NCI-H69 (cell line): ENCODE measurements around the gene SCAF1.

ENCODE experiments used
- DNase-seq: peaks from one replicate; lab custom pipeline; 2025; lab: John Stamatoyannopoulos, UW

The SCAF1 gene

GRCh38 chr19:49646586-49646985 is 4.6 kb downstream of the SCAF1 start:
- DNase-seq: no peak

DNA sequence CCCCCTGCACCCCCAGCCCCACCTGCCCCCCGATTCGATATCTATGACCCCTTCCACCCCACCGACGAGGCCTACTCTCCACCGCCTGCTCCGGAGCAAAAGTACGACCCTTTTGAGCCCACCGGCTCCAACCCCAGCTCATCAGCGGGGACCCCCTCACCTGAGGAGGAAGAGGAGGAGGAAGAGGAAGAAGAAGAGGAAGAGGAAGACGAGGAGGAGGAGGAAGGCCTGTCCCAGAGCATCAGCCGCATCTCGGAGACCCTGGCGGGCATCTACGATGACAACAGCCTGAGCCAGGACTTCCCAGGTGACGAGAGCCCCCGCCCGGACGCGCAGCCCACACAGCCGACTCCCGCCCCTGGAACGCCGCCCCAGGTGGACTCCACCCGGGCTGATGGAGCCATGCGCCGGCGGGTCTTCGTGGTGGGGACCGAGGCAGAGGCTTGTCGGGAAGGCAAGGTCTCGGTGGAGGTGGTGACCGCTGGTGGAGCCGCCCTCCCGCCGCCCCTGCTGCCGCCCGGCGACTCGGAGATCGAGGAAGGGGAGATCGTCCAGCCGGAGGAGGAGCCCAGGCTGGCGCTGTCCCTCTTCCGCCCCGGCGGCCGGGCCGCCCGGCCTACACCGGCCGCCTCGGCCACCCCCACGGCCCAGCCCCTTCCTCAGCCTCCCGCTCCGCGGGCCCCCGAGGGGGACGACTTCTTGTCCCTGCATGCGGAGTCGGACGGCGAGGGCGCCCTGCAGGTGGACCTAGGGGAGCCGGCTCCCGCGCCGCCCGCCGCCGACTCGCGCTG is 9.2 kb downstream of the SCAF1 start:
- DNase-seq: no peak

GRCh38 chr19:49651820-49652550 is 10.0 kb downstream of the SCAF1 start:
- DNase-seq: no peak

DNA sequence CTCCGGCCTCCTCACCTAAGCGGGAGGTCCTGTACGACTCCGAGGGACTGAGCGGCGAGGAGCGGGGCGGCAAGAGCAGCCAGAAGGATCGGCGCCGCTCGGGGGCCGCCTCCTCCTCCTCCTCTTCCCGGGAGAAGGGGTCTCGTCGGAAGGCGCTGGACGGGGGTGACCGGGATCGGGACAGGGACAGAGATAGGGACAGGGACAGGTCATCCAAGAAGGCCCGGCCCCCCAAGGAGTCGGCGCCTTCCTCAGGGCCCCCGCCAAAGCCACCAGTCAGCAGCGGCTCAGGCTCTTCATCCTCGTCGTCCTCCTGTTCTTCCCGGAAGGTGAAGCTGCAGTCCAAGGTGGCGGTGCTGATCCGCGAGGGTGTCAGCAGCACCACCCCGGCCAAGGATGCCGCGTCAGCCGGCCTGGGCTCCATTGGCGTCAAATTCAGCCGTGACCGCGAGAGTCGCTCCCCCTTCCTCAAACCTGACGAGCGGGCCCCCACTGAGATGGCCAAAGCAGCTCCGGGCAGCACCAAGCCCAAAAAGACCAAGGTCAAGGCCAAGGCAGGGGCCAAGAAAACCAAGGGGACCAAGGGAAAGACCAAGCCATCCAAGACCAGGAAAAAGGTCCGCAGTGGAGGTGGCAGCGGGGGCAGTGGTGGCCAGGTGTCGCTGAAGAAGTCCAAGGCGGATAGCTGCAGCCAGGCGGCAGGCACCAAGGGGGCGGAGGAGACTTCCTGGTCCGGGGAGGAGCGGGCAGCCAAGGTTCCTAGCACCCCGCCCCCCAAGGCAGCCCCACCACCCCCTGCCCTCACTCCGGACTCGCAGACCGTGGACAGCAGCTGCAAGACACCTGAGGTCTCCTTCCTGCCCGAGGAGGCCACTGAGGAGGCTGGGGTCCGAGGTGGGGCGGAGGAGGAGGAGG is 10.8 kb downstream of the SCAF1 start:
- DNase-seq: no peak

DNA sequence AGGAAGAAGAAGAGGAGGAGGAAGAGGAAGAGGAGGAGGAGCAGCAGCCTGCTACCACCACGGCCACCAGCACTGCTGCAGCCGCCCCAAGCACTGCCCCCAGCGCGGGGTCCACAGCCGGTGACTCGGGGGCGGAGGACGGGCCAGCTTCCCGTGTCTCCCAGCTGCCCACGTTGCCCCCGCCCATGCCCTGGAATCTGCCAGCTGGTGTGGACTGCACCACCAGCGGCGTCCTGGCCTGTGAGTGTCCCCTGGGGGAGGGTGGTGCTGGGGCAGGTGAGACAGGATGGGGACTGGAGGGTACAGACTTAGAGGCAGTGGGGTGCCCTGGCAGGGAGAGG is 11.4 kb downstream of the SCAF1 start:
- DNase-seq: no peak

- no peak for DNase-seq
These were observed 12.6 kb downstream of the SCAF1 start for GRCh38 chr19:49654581-49654980.

GRCh38 chr19:49655570-49656455 is 13.8 kb downstream of the SCAF1 start:
- DNase-seq: no peak

DNA sequence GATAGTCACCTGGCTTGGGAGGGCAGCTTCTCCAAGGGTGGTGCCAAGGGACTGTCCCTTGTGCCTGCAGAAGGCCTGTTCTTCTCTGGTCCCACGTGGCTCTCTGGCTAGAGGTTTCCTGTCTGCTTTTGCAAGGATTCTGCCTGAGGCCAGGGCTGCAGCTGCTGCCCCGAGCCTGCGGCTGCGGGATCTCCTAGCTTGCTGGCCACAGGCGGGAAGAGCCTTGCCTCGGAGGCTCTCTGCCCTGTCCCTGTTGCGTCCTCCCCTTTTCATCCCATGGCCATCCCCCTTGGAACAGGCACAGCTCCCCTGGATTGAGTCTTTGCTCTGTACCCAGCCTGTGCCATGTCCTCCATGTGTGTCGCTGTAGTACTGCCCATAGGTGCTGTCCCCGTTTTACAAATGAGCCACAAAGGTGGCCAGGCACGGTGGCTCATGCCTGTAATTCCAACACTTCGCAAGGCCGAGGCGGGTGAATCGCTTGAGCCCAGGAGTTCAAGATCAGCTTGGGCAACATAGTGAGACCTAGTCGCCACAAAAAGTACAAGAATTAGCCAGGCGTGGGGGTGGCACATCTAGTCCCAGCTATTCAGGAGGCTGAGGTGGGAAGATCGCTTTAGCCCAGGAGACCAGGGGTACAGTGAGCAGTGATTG is 14.6 kb downstream of the SCAF1 start:
- no peak for DNase-seq

DNA sequence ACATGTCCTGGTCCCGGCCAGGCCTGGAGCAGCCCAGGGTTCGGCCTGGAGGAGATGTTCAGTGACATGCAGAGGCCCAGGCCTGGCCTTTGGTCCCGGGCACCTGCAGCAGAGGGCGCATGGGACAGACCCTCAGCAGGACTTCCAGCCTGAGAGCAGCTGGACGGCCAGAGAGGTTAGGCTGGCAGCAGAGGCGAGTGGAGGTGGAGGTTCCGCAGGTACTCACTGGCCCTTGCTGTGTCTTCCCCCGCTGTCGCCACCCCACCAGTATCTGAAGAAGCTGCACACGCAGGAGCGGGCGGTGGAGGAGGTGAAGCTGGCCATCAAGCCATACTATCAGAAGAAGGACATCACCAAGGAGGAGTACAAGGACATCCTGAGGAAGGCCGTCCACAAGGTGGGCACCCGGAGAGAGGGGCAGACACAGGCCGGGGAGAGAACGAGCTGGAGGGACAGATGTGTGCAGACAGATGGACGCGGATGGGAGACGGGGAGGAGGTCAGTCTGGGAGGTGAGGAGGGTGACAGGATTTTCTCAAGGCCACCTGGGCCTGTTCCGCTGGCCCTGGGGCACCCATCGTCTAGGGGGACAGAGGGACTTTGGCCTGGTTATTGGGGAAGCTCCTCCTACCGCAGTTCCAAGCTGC is 15.6 kb downstream of the SCAF1 start:
- DNase-seq: no peak

GRCh38 chr19:49658139-49658517 is 16.1 kb downstream of the SCAF1 start:
- no peak for DNase-seq

- no peak for DNase-seq
These were observed 16.8 kb downstream of the SCAF1 start for GRCh38 chr19:49658566-49659442.

DNA sequence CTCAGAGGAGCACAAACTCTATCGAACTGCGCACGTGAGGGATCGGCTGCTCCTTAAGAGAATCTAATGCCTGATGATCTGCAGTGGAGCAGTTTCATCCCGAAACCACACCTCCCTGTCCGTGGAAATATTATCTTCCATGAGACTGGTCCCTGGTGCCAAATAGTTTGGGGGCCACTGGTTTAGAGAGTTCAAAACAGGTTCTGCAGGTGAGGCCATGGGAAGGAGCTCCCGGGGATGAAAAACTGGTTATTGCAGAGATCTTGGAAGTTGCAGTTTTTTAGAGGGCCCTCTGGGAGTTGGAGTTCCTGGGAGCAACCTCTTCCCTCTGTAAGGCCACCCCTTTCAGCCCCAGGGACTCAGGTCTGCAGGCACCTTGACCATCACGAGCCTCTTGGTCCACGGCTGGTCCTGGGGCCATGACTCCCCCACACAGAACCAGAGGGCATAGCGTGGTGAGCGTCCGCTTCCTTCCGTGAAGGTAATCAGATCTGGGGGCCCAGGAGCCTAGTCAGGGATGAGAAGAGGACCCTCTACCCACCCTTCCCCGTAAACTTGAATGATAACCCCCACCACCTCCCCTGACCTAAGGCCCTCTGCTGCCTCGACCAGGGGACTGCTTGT is 18.4 kb downstream of the SCAF1 start:
- no peak for DNase-seq

GRCh38 chr19:49662011-49662410 is 20.0 kb downstream of the SCAF1 start:
- no peak for DNase-seq

DNA sequence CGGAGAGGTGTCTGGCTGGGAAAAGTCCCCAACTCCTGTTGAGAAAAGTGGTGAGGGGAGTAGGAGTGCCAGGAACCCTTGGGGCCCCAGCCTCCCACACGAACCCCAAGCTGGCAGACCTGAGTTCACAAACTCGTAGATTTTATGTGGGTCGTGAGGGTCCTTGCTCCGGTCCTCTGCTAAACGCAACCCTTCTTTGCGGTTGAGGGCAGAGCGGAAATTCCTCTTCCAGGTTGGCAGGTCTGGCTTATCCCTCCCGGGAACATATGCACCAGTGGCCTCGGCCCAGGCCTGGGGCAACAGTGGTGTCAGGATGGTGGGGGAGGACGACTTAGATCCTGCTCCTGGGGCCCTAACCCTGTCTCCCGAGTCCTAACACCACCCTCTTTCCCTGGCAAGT is 21.2 kb downstream of the SCAF1 start:
- DNase-seq: no peak

GRCh38 chr19:49664171-49665035 is 22.4 kb downstream of the SCAF1 start:
- peak; percentile 96 for DNase-seq

DNA sequence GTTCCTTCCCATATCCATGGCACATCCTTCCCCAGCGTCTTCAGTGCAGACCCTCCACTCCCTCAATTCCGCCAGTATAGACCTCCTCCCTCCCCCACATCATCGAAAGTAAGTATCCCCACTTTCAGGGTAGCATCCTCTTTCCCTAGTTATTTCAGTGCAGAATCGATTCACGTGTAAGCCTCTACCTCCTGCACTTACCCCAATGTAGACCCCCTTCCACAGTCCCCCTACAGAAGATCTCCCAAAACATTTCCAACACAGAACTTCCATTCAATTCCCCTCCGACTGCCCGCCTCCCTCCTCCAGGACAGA is 23.0 kb downstream of the SCAF1 start:
- no peak for DNase-seq

GRCh38 chr19:49665351-49666119 is 23.5 kb downstream of the SCAF1 start, which contains the start of the genes BCL2L12 and IRF3:
Gene BCL2L12, plus strand, starts transcription at chr19:49665933. Its CDS starts 760 bp downstream, at chr19:49666693.
Gene IRF3, minus strand, starts transcription at chr19:49665857. Its CDS starts 1,019 bp downstream, at chr19:49664838.
- peak; percentile 94 for DNase-seq
